ENCODE data around the gene PHKB.
A peak's percentile ranks its signal among the peaks of the same experiment; 100 is the strongest.

PHKB gene

GRCh38 chr16:47734987-47735594 is 274.0 kb downstream of the PHKB start:
- DNase-seq = peak; percentile 54

- DNase-seq = no peak
These were observed 289.2 kb downstream of the PHKB start for GRCh38 chr16:47750371-47750770.
